Liver (tissue), 9 donors: ENCODE measurements around the gene ADRA1B. TPM values are rescaled to one million over a fixed set of nuclear protein-coding genes. Genes with fewer than 3 reads are reported as not detected.

Experiments
- DNase-seq: peaks from one replicate; pipeline ENCODE4 v3.0.0-alpha.2; 2017; ENCODE audit warnings: low spot score
- H3K27ac ChIP-seq, 2 donors: one replicate each; pipeline ENCODE4 v1.7.0; 2013; ENCODE audit warnings: inconsistent platforms in 2 of 2, low read length in 2 of 2, control low read depth in 1 of 2, low read depth in 1 of 2, mild to moderate bottlenecking in 1 of 2
- H3K27me3 ChIP-seq, 4 donors: one replicate each; pipeline versions ENCODE4 v1.6.1 to v1.7.0; 2013; ENCODE audit warnings: low read length in 3 of 4, inconsistent platforms in 1 of 4, mild to moderate bottlenecking in 1 of 4, moderate library complexity in 1 of 4; ENCODE audit not compliant: control insufficient read depth in 4 of 4, insufficient read depth in 4 of 4
- H3K36me3 ChIP-seq, 4 donors: one replicate each; pipeline versions ENCODE4 v1.6.1 to v1.7.0; 2013; ENCODE audit warnings: low read length in 3 of 4, mild to moderate bottlenecking in 3 of 4, low read depth in 1 of 4, moderate library complexity in 1 of 4; ENCODE audit not compliant: control insufficient read depth in 4 of 4, insufficient read depth in 3 of 4
- H3K4me1 ChIP-seq, 4 donors: one replicate each; pipeline versions ENCODE4 v1.6.1 to v1.7.0; 2013; ENCODE audit warnings: low read length in 3 of 4, mild to moderate bottlenecking in 3 of 4, moderate library complexity in 1 of 4; ENCODE audit not compliant: control insufficient read depth in 4 of 4, insufficient read depth in 4 of 4
- H3K4me3 ChIP-seq, 3 donors: one replicate each; pipeline versions ENCODE4 v1.6.1 to v1.7.0; 2013; ENCODE audit warnings: low read length in 3 of 3, control low read depth in 1 of 3, low read depth in 1 of 3, mild to moderate bottlenecking in 1 of 3
- H3K9ac ChIP-seq, 2 donors: one replicate each; pipeline ENCODE4 v1.7.0; 2013; ENCODE audit warnings: low read length in 2 of 2, mild to moderate bottlenecking in 2 of 2, moderate library complexity in 2 of 2, control low read depth in 1 of 2, low read depth in 1 of 2
- H3K9me3 ChIP-seq, 4 donors: one replicate each; pipeline versions ENCODE4 v1.6.1 to v1.7.0; 2013; ENCODE audit warnings: low read length in 3 of 4; ENCODE audit not compliant: control insufficient read depth in 4 of 4
- ATF3 ChIP-seq: IDR thresholded peaks from 2 replicates; pipeline ENCODE4 v1.6.1; 2016; ENCODE audit warnings: antibody characterized with exemption
- CTCF ChIP-seq: fragments of 150-350 bp; IDR thresholded peaks from 2 replicates; pipeline ENCODE4 v1.5.1; 2017; ENCODE audit warnings: improper control_type of control experiment, low read depth, low read length; ENCODE audit not compliant: missing input control
- EGR1 ChIP-seq, 2 donors: IDR thresholded peaks; 2 replicates each; pipeline ENCODE4 v1.6.1; 2016 to 2018; ENCODE audit warnings: antibody characterized with exemption in 2 of 2, low read depth in 2 of 2
- FOXA1 ChIP-seq: IDR thresholded peaks from 2 replicates; pipeline ENCODE4 v1.6.1; 2016; ENCODE audit warnings: antibody characterized with exemption
- FOXA2 ChIP-seq: IDR thresholded peaks from 2 replicates; pipeline ENCODE4 v1.6.1; 2016; ENCODE audit warnings: antibody characterized with exemption
- GABPA ChIP-seq, 2 donors: IDR thresholded peaks in 1 of 2; conservative IDR thresholded peaks in 1 of 2; 2 replicates each; pipeline ENCODE4 v1.6.1; 2016; ENCODE audit warnings: antibody characterized with exemption in 2 of 2, mild to moderate bottlenecking in 1 of 2, moderate library complexity in 1 of 2
- HNF4A ChIP-seq, 2 donors: conservative IDR thresholded peaks; 2 replicates each; pipeline ENCODE4 v1.6.1; 2016; ENCODE audit warnings: antibody characterized with exemption in 2 of 2, mild to moderate bottlenecking in 2 of 2
- HNF4G ChIP-seq: IDR thresholded peaks from 2 replicates; pipeline ENCODE4 v1.6.1; 2016; ENCODE audit warnings: antibody characterized with exemption
- JUND ChIP-seq, 2 donors: IDR thresholded peaks; 2 replicates each; pipeline ENCODE4 v1.6.1; 2016; ENCODE audit warnings: antibody characterized with exemption in 2 of 2
- MAX ChIP-seq: IDR thresholded peaks from 2 replicates; pipeline ENCODE4 v1.6.1; 2016; ENCODE audit warnings: antibody characterized with exemption
- NR2F2 ChIP-seq: IDR thresholded peaks from 2 replicates; pipeline ENCODE4 v1.6.1; 2016; ENCODE audit warnings: antibody characterized with exemption
- RAD21 ChIP-seq, 2 donors: IDR thresholded peaks; 2 replicates each; pipeline ENCODE4 v1.6.1; 2016; ENCODE audit warnings: antibody characterized with exemption in 2 of 2, mild to moderate bottlenecking in 2 of 2
- REST ChIP-seq: IDR thresholded peaks from 2 replicates; pipeline ENCODE4 v1.6.1; 2016; ENCODE audit warnings: antibody characterized with exemption, mild to moderate bottlenecking
- RXRA ChIP-seq, 2 donors: IDR thresholded peaks; 2 replicates each; pipeline ENCODE4 v1.6.1; 2017 to 2018; ENCODE audit warnings: antibody characterized with exemption in 2 of 2, mild to moderate bottlenecking in 1 of 2
- SP1 ChIP-seq: IDR thresholded peaks from 2 replicates; pipeline ENCODE4 v1.6.1; 2018; ENCODE audit warnings: antibody characterized with exemption, mild to moderate bottlenecking
- TAF1 ChIP-seq: conservative IDR thresholded peaks from 2 replicates; pipeline ENCODE4 v1.6.1; 2016; ENCODE audit warnings: antibody characterized with exemption, mild to moderate bottlenecking
- YY1 ChIP-seq: IDR thresholded peaks from 2 replicates; pipeline ENCODE4 v1.6.1; 2016; ENCODE audit warnings: antibody characterized with exemption, mild to moderate bottlenecking
- ZBTB33 ChIP-seq: IDR thresholded peaks from 2 replicates; pipeline ENCODE4 v1.6.1; 2016; ENCODE audit warnings: antibody characterized with exemption
- WGBS: extraction: QIAGEN DNeasy Blood & Tissue Kit; methylation state at CpG from one replicate; pipeline ENCODE4 v1.1.7; 2013; 5-methylcytosine and 5-hydroxymethylcytosine counted together
- polyA plus RNA-seq, 2 donors: library from polyadenylated mRNA; stranded (reverse) in 1 of 2; unstranded in 1 of 2; fragments of 200-250 nt in 1 of 2; fragments of >200 nt in 1 of 2; fragmentation: Nextera tagmentation in 1 of 2; extraction: Ambion mirVana in 1 of 2; gene quantifications; one replicate each; pipeline versions ENCODE4 v1.2.1 to v1.2.3, GENCODE V29; 2013 to 2015
- total RNA-seq, 2 donors: library from RNA; depleted of rRNA; stranded (reverse); fragments of >200 nt; gene quantifications; one replicate each; pipeline ENCODE4 v1.2.3, GENCODE V29; 2014
- donor health status: healthy.
- donor health status: healthy.
- donor health status: healthy.
- donor health status: healthy.
- donor health status: healthy.

Gene ADRA1B
- total and polyA plus RNA-seq, 4 donors = 0.70 to 13.1 (median 8.2) TPM

GRCh38 chr5:159873680-159874079 is 42.6 kb upstream of the ADRA1B start:
- WGBS = 84% methylated on average over 2 of the region's 2 CpGs
- H3K4me1 ChIP-seq = peaks cover under 1 to 16% (median 14%) of the 10 kb centered on the region in 4 donors
- no peak overlapping the region for H3K27ac ChIP-seq
- no peak overlapping the region for H3K4me3 ChIP-seq
- peaks cover 0 to 13% (median 5%) of the 10 kb centered on the region in 4 donors for H3K36me3 ChIP-seq
- TF ChIP-seq YY1 (no peak), SP1 (no peak), ZBTB33 (no peak), FOXA1 (no peak), HNF4A (conservative IDR thresholded peaks at IDR 0.05) (no peak), HNF4G (no peak), REST (no peak), GABPA (IDR thresholded peaks at IDR 0.05 in 1 of 2, conservative IDR thresholded peaks at IDR 0.05 in 1 of 2) (no peak), RXRA (IDR thresholded peaks at IDR 0.05) (no peak), MAX (no peak), CTCF (no peak), RAD21 (IDR thresholded peaks at IDR 0.05) (no peak), NR2F2 (no peak), ATF3 (no peak), JUND (IDR thresholded peaks at IDR 0.05) (no peak), FOXA2 (no peak), TAF1 (no peak), EGR1 (IDR thresholded peaks at IDR 0.05; ENCODE audit: low read depth in 2 of 2) (no peak)
- H3K27me3 ChIP-seq = no peaks in the 10 kb centered on the region
- H3K9ac ChIP-seq = no peak overlapping the region
- no peaks in the 10 kb centered on the region for H3K9me3 ChIP-seq
- DNase-seq = no peak
